ENCODE data around the gene ZNF414. TPM values are rescaled to one million over a fixed set of nuclear protein-coding genes. Genes with fewer than 3 reads are reported as not detected.

ZNF414 gene
- total RNA-seq, 1 donor from 2014 or later: 27.2 TPM

DNA sequence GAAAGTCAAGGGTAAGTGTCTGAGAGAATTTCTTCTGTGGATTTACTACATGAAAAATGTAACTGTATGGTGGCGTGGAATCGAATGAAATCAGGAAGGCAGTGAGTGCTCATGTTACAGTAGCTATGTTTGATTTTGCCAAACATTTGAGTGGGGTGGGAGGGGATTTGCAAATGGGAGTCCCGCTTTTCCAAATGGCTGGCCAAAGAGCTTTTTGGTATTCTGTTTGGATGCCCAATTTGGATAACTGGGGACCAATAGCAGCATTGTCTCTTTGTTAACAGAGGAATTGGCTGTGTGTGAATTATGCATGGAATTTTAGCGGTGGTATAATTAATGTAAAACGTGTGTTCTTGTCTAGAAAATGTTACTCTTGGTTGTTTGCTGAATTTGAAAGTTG lies 51.4 kb downstream of the ZNF414 start:
- Mint-ChIP-seq H3K27ac (ENCODE audit: unreplicated experiment) (no peak overlapping the region), H3K4me1 (ENCODE audit: low read depth, unreplicated experiment) (peaks cover 37% of the 10 kb centered on the region), H3K9me3 (ENCODE audit: unreplicated experiment) (peaks cover 5% of the 10 kb centered on the region), H3K4me3 (ENCODE audit: unreplicated experiment) (no peak overlapping the region), H3K36me3 (ENCODE audit: unreplicated experiment) (peaks cover 3% of the 10 kb centered on the region), H3K27me3 (ENCODE audit: unreplicated experiment) (peaks cover 2% of the 10 kb centered on the region)
- TF ChIP-seq, protein P1, sequence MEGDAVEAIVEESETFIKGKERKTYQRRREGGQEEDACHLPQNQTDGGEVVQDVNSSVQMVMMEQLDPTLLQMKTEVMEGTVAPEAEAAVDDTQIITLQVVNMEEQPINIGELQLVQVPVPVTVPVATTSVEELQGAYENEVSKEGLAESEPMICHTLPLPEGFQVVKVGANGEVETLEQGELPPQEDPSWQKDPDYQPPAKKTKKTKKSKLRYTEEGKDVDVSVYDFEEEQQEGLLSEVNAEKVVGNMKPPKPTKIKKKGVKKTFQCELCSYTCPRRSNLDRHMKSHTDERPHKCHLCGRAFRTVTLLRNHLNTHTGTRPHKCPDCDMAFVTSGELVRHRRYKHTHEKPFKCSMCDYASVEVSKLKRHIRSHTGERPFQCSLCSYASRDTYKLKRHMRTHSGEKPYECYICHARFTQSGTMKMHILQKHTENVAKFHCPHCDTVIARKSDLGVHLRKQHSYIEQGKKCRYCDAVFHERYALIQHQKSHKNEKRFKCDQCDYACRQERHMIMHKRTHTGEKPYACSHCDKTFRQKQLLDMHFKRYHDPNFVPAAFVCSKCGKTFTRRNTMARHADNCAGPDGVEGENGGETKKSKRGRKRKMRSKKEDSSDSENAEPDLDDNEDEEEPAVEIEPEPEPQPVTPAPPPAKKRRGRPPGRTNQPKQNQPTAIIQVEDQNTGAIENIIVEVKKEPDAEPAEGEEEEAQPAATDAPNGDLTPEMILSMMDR (IDR thresholded peaks at IDR 0.05; ENCODE audit: partially characterized antibody, unreplicated experiment): no peak
- DNase-seq: no peak

DNA sequence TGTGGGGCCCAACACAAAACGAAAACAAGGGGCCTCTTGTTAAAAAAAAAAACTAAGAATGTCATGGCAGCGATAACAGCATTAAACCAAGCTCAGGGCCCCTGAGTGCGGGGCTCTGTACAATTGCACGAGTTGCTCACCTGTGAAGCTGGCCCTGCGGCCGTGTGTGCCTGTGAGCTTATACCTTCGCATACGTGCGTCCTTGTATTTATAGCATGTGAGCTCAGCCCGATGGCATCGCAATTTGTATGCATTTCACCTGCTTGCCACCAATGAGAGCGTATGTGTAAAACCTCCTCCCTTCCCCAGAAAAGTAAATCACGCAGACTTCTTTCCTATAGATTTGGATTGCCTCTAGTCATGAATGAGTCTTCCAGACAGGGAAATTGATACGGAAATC lies 52.1 kb downstream of the ZNF414 start:
- Mint-ChIP-seq H3K27ac (ENCODE audit: unreplicated experiment) (no peak overlapping the region), H3K4me3 (ENCODE audit: unreplicated experiment) (no peak overlapping the region), H3K36me3 (ENCODE audit: unreplicated experiment) (peaks cover 3% of the 10 kb centered on the region), H3K9me3 (ENCODE audit: unreplicated experiment) (peaks cover 5% of the 10 kb centered on the region), H3K27me3 (ENCODE audit: unreplicated experiment) (peaks cover 2% of the 10 kb centered on the region), H3K4me1 (ENCODE audit: low read depth, unreplicated experiment) (peaks cover 40% of the 10 kb centered on the region)
- TF ChIP-seq, protein P1 (IDR thresholded peaks at IDR 0.05; ENCODE audit: partially characterized antibody, unreplicated experiment): no peak
- no peak for DNase-seq

DNA sequence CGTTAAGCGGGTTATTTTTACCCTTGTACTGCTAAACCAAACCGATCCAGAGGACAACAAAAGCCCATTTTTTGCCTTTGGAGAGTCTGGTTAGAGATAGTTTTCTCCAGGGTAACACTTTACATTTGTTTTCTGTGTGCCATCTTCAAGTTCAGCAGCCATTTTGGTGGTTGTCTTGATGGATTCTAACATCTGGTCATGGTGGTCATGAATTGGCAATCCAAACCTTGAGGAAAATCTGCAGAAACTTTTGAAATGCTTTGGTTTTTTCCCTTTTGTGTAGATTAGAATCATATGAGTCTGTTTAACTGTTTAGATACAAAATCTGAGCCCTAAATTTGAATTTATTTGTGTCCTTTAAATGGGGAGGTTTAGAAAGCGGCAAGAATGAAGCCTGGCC lies 52.6 kb downstream of the ZNF414 start:
- TF ChIP-seq, protein P1 (IDR thresholded peaks at IDR 0.05; ENCODE audit: partially characterized antibody, unreplicated experiment): no peak
- Mint-ChIP-seq H3K9me3 (ENCODE audit: unreplicated experiment) (peaks cover 5% of the 10 kb centered on the region), H3K4me1 (ENCODE audit: low read depth, unreplicated experiment) (peaks cover 44% of the 10 kb centered on the region), H3K36me3 (ENCODE audit: unreplicated experiment) (no peaks in the 10 kb centered on the region), H3K4me3 (ENCODE audit: unreplicated experiment) (no peak overlapping the region), H3K27ac (ENCODE audit: unreplicated experiment) (peak overlapping the region; percentile 2), H3K27me3 (ENCODE audit: unreplicated experiment) (peaks cover 2% of the 10 kb centered on the region)
- no peak for DNase-seq

DNA sequence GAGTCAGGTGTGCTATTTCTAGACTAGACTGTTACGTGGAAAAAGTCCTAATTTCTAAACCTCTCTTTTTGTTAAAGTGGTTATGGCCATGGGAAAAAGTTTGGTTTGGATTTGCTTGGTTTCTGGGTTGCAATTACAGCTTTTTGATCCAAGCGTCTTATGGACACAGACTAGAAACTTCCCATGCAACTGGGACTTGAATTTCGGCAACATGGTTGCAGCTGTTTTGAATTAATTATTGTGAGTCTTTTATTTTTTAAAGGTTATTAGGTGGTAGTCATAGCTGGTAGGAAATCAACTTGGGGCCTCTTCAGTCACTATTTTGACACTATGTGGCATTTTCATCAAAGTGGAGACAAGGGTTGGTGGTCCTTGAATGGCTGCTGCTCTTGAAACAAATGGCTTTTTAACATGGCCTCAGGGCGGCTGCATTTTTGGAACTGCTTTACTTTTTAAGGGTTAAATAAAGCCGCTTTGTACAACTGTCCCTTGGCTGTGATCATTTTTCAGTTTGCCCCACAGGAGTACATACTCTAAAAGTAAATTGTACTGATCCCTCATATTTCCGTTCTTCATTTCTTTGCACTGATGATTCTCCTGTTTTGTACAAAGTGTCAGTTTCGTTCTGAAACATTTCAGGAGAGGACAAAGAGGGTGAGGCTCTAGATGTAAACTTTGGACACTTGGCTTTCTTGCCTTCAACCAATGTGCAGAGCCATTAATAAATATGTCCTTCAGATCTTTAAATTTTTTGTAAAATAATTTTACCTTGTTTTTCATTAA lies 53.3 kb downstream of the ZNF414 start:
- Mint-ChIP-seq H3K27me3 (ENCODE audit: unreplicated experiment) (peaks cover 2% of the 10 kb centered on the region), H3K4me1 (ENCODE audit: low read depth, unreplicated experiment) (peaks cover 50% of the 10 kb centered on the region), H3K27ac (ENCODE audit: unreplicated experiment) (peak overlapping the region; percentile 71), H3K9me3 (ENCODE audit: unreplicated experiment) (peaks cover 3% of the 10 kb centered on the region), H3K4me3 (ENCODE audit: unreplicated experiment) (peak overlapping the region; percentile 10), H3K36me3 (ENCODE audit: unreplicated experiment) (no peaks in the 10 kb centered on the region)
- DNase-seq: no peak
- TF ChIP-seq, protein P1 (IDR thresholded peaks at IDR 0.05; ENCODE audit: partially characterized antibody, unreplicated experiment): no peak

Other genes with a start within 250 kb of the ZNF414 start
- 45.1 TPM for gene CD320, start 205.8 kb downstream of the ZNF414 start, total RNA-seq (ENCODE audit: unreplicated experiment)
- gene NDUFA7, start 192.8 kb downstream of the ZNF414 start, total RNA-seq (ENCODE audit: unreplicated experiment): 65.1 TPM
- 1,030 TPM for gene RPS28, start 192.7 kb downstream of the ZNF414 start, total RNA-seq (ENCODE audit: unreplicated experiment)
- 8.9 TPM for gene KANK3, start 170.9 kb downstream of the ZNF414 start, total RNA-seq (ENCODE audit: unreplicated experiment)
- gene ANGPTL4, start 150.0 kb downstream of the ZNF414 start, total RNA-seq (ENCODE audit: unreplicated experiment): 0.51 TPM
- 137 TPM for gene RAB11B, start 123.8 kb downstream of the ZNF414 start, total RNA-seq (ENCODE audit: unreplicated experiment)
- gene MARCHF2, start 100.9 kb downstream of the ZNF414 start, total RNA-seq (ENCODE audit: unreplicated experiment): 47.7 TPM
- gene HNRNPM, start 69.2 kb downstream of the ZNF414 start, total RNA-seq (ENCODE audit: unreplicated experiment): 184 TPM
- gene PRAM1, start 11.5 kb downstream of the ZNF414 start, total RNA-seq (ENCODE audit: unreplicated experiment): 0.49 TPM
- gene MYO1F, start 63.3 kb upstream of the ZNF414 start, total RNA-seq (ENCODE audit: unreplicated experiment): 0.10 TPM
- gene ADAMTS10, start 96.5 kb upstream of the ZNF414 start, total RNA-seq (ENCODE audit: unreplicated experiment): 87.6 TPM
- gene NFILZ, start 116.5 kb upstream of the ZNF414 start, total RNA-seq (ENCODE audit: unreplicated experiment): not detected
- not detected for gene ACTL9, start 184.6 kb upstream of the ZNF414 start, total RNA-seq (ENCODE audit: unreplicated experiment)
- gene OR2Z1, start 207.5 kb upstream of the ZNF414 start, total RNA-seq (ENCODE audit: unreplicated experiment): not detected

Measured in glutamatergic neuron (in vitro differentiated cells).